HepG2 (cell line): ENCODE measurements around the gene MST1R. TPM values are rescaled to one million over a fixed set of nuclear protein-coding genes. Genes with fewer than 3 reads are reported as not detected.
A peak's percentile ranks its signal among the peaks of the same experiment; 100 is the strongest.

Experiments used
- CBX5 ChIP-seq: sonication (generic); formaldehyde crosslinking; IDR thresholded peaks from 2 replicates; pipeline ENCODE4 v1.4.0; 2020; ENCODE audit warnings: missing genetic modification reagents, borderline replicate concordance
- CREM ChIP-seq, 2 experiments: sonication (generic) in 1 of 2; formaldehyde crosslinking in 1 of 2; IDR thresholded peaks; 2 replicates each; pipeline versions ENCODE4 v1.4.0 to v1.6.1; 2016 to 2020; ENCODE audit warnings: antibody characterized with exemption in 1 of 2, mild to moderate bottlenecking in 1 of 2, missing genetic modification reagents in 1 of 2
- GABPA ChIP-seq, 2 experiments: IDR thresholded peaks; 2 replicates each; pipeline ENCODE4 v1.6.1; 2011 to 2016; ENCODE audit warnings: low read depth in 2 of 2, low read length in 1 of 2, missing biosample characterization in 1 of 2, missing genetic modification characterization in 1 of 2
- KDM2A ChIP-seq: sonication (generic); formaldehyde crosslinking; IDR thresholded peaks from 2 replicates; pipeline ENCODE4 v1.4.0; 2020; ENCODE audit warnings: low read depth, missing genetic modification reagents, borderline replicate concordance
- KMT2B ChIP-seq: IDR thresholded peaks from 2 replicates; pipeline ENCODE4 v1.6.1; 2016; ENCODE audit warnings: missing genetic modification reagents, missing compliant biosample characterization
- MAX ChIP-seq: IDR thresholded peaks from 2 replicates; pipeline ENCODE4 v1.6.1; 2012; ENCODE audit warnings: inconsistent platforms
- NFAT5 ChIP-seq: sonication (generic); formaldehyde crosslinking; IDR thresholded peaks from 2 replicates; pipeline ENCODE4 v1.4.0; 2020; ENCODE audit warnings: missing genetic modification reagents
- RXRB ChIP-seq: IDR thresholded peaks from 2 replicates; pipeline ENCODE4 v1.6.1; 2016; ENCODE audit warnings: borderline replicate concordance, missing genetic modification reagents, missing compliant biosample characterization
- SP4 ChIP-seq: sonication (generic); formaldehyde crosslinking; IDR thresholded peaks from 2 replicates; pipeline ENCODE4 v1.8.1; 2023; ENCODE audit warnings: mild to moderate bottlenecking, missing genetic modification reagents
- TFAP4 ChIP-seq: sonication (generic); IDR thresholded peaks from 2 replicates; pipeline ENCODE4 v1.6.1; 2016; ENCODE audit warnings: low read depth, borderline replicate concordance
- TFDP1 ChIP-seq: IDR thresholded peaks from 2 replicates; pipeline ENCODE4 v1.6.1; 2016; ENCODE audit warnings: missing compliant biosample characterization, missing genetic modification reagents, borderline replicate concordance
- THAP7 ChIP-seq: sonication (generic); formaldehyde crosslinking; IDR thresholded peaks from 2 replicates; pipeline ENCODE4 v1.8.1; 2023; ENCODE audit warnings: mild to moderate bottlenecking, missing genetic modification reagents
- U2AF1 ChIP-seq: fragments of 200-400 bp; formaldehyde crosslinking; optimal IDR thresholded peaks from 2 replicates; pipeline ENCODE3; 2017; ENCODE audit warnings: mild to moderate bottlenecking, low read depth, low read length
- XRCC5 ChIP-seq: fragments of 200-400 bp; formaldehyde crosslinking; optimal IDR thresholded peaks from 2 replicates; pipeline ENCODE3; 2017; ENCODE audit warnings: mild to moderate bottlenecking, low read length
- ZHX1 ChIP-seq: sonication (generic); formaldehyde crosslinking; IDR thresholded peaks from 2 replicates; pipeline ENCODE4 v1.8.1; 2022; ENCODE audit warnings: low read depth, mild to moderate bottlenecking, missing genetic modification reagents
- ZSCAN30 ChIP-seq: sonication (generic); formaldehyde crosslinking; IDR thresholded peaks from 2 replicates; pipeline ENCODE4 v1.5.0; 2020; ENCODE audit warnings: mild to moderate bottlenecking, missing genetic modification reagents
- polyA plus RNA-seq, 8 experiments: library from polyadenylated mRNA; depleted of rRNA in 3 of 8; stranded (reverse) in 7 of 8; unstranded in 1 of 8; fragments of >200 nt; fragmentation: Illumina TruSeq in 4 of 8; extraction: Trizol in 4 of 8; gene quantifications; 2 replicates each; pipeline versions ENCODE4 v1.2.1 to v1.2.3, GENCODE V29; 2011 to 2016; ENCODE audit warnings: low read depth in 4 of 8, missing spikeins in 1 of 8, mixed read lengths in 1 of 8; ENCODE audit not compliant: insufficient read depth in 1 of 8
- total RNA-seq, 5 experiments: library from RNA; depleted of rRNA; stranded (reverse); fragments of >200 nt; fragmentation: Illumina TruSeq; extraction: Trizol; gene quantifications; 2 replicates each; pipeline ENCODE4 v1.2.3, GENCODE V29; 2016; ENCODE audit warnings: low read depth in 1 of 5

The MST1R gene
- total and polyA plus RNA-seq, 2 of the 13 experiments (the other 11 are each of a cell fraction or from before 2014, with no cell fraction given) = 0.11 to 0.77 TPM

GRCh38 chr3:49856181-49857005 lies 47.3 kb downstream of the MST1R start, which contains the start of gene TRAIP (continued):
- TF ChIP-seq XRCC5 (peak; percentile 42), TFAP4 (0 out of 2 replicates have a peak, but pooled peaks have one; percentile 17), RXRB (0 out of 2 replicates have a peak, but pooled peaks have one; percentile 6), TFDP1 (peak; percentile 99), ZSCAN30 (no peak), KMT2B (CRISPR knock-in tag) (peak; percentile 84), NFAT5 (CRISPR knock-in tag) (0 out of 2 replicates have a peak, but pooled peaks have one; percentile 43), CBX5 (CRISPR knock-in tag) (0 out of 2 replicates have a peak, but pooled peaks have one; percentile 30), GABPA (IDR thresholded peaks at IDR 0.05; ENCODE audit: low read depth, low read length) (peak; percentile 92), GABPA (CRISPR knock-in tag; IDR thresholded peaks at IDR 0.05; ENCODE audit: low read depth) (peak; percentile 98), THAP7 (CRISPR knock-in tag) (0 out of 2 replicates have a peak, but pooled peaks have one; percentile 62), SP4 (CRISPR knock-in tag) (peak; percentile 97), KDM2A (CRISPR knock-in tag) (peak; percentile 85), ZHX1 (CRISPR knock-in tag) (peak; percentile 83; the same call in 1 of the 2 replicates), MAX (peak; percentile 84; the same call in 1 of the 2 replicates), CREM (IDR thresholded peaks at IDR 0.05) (peak; percentile 94), CREM (CRISPR knock-in tag; IDR thresholded peaks at IDR 0.05) (peak; percentile 53; the same call in 1 of the 2 replicates), U2AF1 (no peak)
